SK-N-SH (cell line): ENCODE data around the gene NOB1. TPM values are rescaled to one million over a fixed set of nuclear protein-coding genes. Genes with fewer than 3 reads are reported as not detected.

ENCODE experiments used
- CTCF ChIA-PET: fragments of 300-600, 350-600 bp; formaldehyde crosslinking; extraction: SDS; loops from one replicate; lab custom pipeline; 2021; lab: Yijun Ruan, JAX
- POLR2A ChIA-PET: fragments of 350-600 bp; sonication (Branson Sonifier 250); formaldehyde crosslinking; extraction: SDS; loops from one replicate; lab custom pipeline; 2020; ENCODE audit warnings: antibody characterized with exemption, inconsistent platforms; lab: Yijun Ruan, JAX
- DNase-seq: peaks from one replicate; pipeline ENCODE4 v3.0.0; 2012
- H2AFZ ChIP-seq: fragments of 200-600 bp; sonication (generic); 2 replicates; pipeline ENCODE4 v1.8.1; 2016; ENCODE audit warnings: antibody characterized with exemption, mild to moderate bottlenecking, low read depth
- H3F3A ChIP-seq: fragments of 200-600 bp; sonication (generic); replicated peaks from 2 replicates; pipeline ENCODE3; 2016; ENCODE audit warnings: antibody characterized with exemption, mild to moderate bottlenecking; ENCODE audit not compliant: insufficient read depth
- H3K27ac ChIP-seq, 2 experiments: fragments of 200-500 bp in 1 of 2; fragments of 200-600 bp in 1 of 2; sonication (Bioruptor generic) in 1 of 2; sonication (generic), shearing (Covaris generic) in 1 of 2; 2 replicates each; pipeline versions ENCODE4 v1.5.1 to v1.6.1; 2014 to 2016; ENCODE audit warnings: low read depth in 2 of 2, inconsistent platforms in 1 of 2, low read length in 1 of 2, mild to moderate bottlenecking in 1 of 2, mixed read lengths in 1 of 2
- H3K27me3 ChIP-seq: fragments of 200-600 bp; sonication (generic), shearing (Covaris generic); 2 replicates; pipeline ENCODE4 v1.6.1; 2016; ENCODE audit warnings: mixed run types; ENCODE audit not compliant: insufficient read depth
- H3K36me3 ChIP-seq, 2 experiments: fragments of 200-500 bp in 1 of 2; fragments of 200-600 bp in 1 of 2; sonication (Bioruptor generic) in 1 of 2; sonication (generic) in 1 of 2; replicated peaks in 1 of 2; 2 replicates each; pipeline versions ENCODE3 to v1.5.1; 2014 to 2016; ENCODE audit warnings: low read length in 1 of 2, mild to moderate bottlenecking in 1 of 2; ENCODE audit not compliant: insufficient read depth in 2 of 2, control insufficient read depth in 1 of 2
- H3K4me1 ChIP-seq, 2 experiments: fragments of 200-500 bp in 1 of 2; fragments of 200-600 bp in 1 of 2; sonication (Bioruptor generic) in 1 of 2; sonication (generic), shearing (Covaris generic) in 1 of 2; 2 replicates each; pipeline versions ENCODE4 v1.5.1 to v1.6.1; 2014 to 2016; ENCODE audit warnings: low read depth in 1 of 2, low read length in 1 of 2, mixed run types in 1 of 2; ENCODE audit not compliant: insufficient read depth in 2 of 2, control insufficient read depth in 1 of 2
- H3K4me2 ChIP-seq: fragments of 200-600 bp; sonication (generic), shearing (Covaris generic); 2 replicates; pipeline ENCODE4 v1.6.1; 2017; ENCODE audit warnings: mixed run types
- H3K4me3 ChIP-seq, 2 experiments: fragments of 200-500 bp in 1 of 2; fragments of 200-600 bp in 1 of 2; sonication (Bioruptor generic) in 1 of 2; sonication (generic), shearing (Covaris generic) in 1 of 2; 2 replicates each; pipeline versions ENCODE4 v1.5.1 to v1.8.1; 2014 to 2016; ENCODE audit warnings: low read depth in 2 of 2, inconsistent platforms in 1 of 2, low read length in 1 of 2, mild to moderate bottlenecking in 1 of 2, mixed read lengths in 1 of 2, moderate library complexity in 1 of 2
- H3K79me2 ChIP-seq: fragments of 200-600 bp; sonication (generic); 2 replicates; pipeline ENCODE4 v1.8.1; 2017; ENCODE audit warnings: mild to moderate bottlenecking; ENCODE audit not compliant: insufficient read depth
- H3K9ac ChIP-seq: fragments of 200-600 bp; sonication (generic); 2 replicates; pipeline ENCODE4 v1.6.1; 2017; ENCODE audit warnings: mixed run types
- H3K9me2 ChIP-seq: fragments of 200-600 bp; sonication (generic); 2 replicates; pipeline ENCODE4 v1.6.1; 2017; ENCODE audit warnings: mixed run types
- H3K9me3 ChIP-seq: fragments of 200-600 bp; sonication (generic); 2 replicates; pipeline ENCODE4 v1.6.1; 2017; ENCODE audit warnings: mixed run types, mild to moderate bottlenecking, moderate library complexity
- H4K20me1 ChIP-seq: fragments of 200-600 bp; sonication (generic); 2 replicates; pipeline ENCODE4 v1.6.1; 2017; ENCODE audit warnings: mild to moderate bottlenecking, mixed run types; ENCODE audit not compliant: insufficient read depth
- CHD2 ChIP-seq: fragments of 150-350 bp; IDR thresholded peaks from 2 replicates; pipeline ENCODE4 v1.6.1; 2018; ENCODE audit warnings: low read length; ENCODE audit not compliant: partially characterized antibody
- EP300 ChIP-seq, 2 experiments: IDR thresholded peaks; 2 replicates each; pipeline versions ENCODE4 v1.4.0 to v1.6.1; 2012; ENCODE audit warnings: borderline replicate concordance in 1 of 2, low read depth in 1 of 2, low read length in 1 of 2
- EZH2phosphoT487 ChIP-seq: fragments of 200-600 bp; sonication (generic); IDR thresholded peaks from 2 replicates; pipeline ENCODE4 v1.6.1; 2017; ENCODE audit warnings: low read depth, mixed run types, mild to moderate bottlenecking, antibody characterized with exemption, moderate library complexity, borderline replicate concordance
- FOXJ3 ChIP-seq: sonication (generic); formaldehyde crosslinking; IDR thresholded peaks from 2 replicates; pipeline ENCODE4 v1.5.1; 2020; ENCODE audit warnings: mild to moderate bottlenecking, missing genetic modification reagents
- GABPA ChIP-seq: IDR thresholded peaks from 2 replicates; pipeline ENCODE4 v1.4.0; 2012; ENCODE audit warnings: low read depth, mild to moderate bottlenecking
- MEF2A ChIP-seq: IDR thresholded peaks from 2 replicates; pipeline ENCODE4 v1.4.0; 2012; ENCODE audit warnings: low read depth, borderline replicate concordance
- MXI1 ChIP-seq: IDR thresholded peaks from 2 replicates; pipeline ENCODE4 v1.6.1; 2012; ENCODE audit warnings: mild to moderate bottlenecking, low read depth, low read length, improper control_type of control experiment
- PBX3 ChIP-seq: IDR thresholded peaks from 2 replicates; pipeline ENCODE4; 2012
- REST ChIP-seq: IDR thresholded peaks from 2 replicates; pipeline ENCODE4 v1.6.1; 2012; ENCODE audit warnings: mild to moderate bottlenecking, low read depth, low read length, moderate library complexity
- RFX5 ChIP-seq: IDR thresholded peaks from 2 replicates; pipeline ENCODE4 v1.6.1; 2012; ENCODE audit warnings: mild to moderate bottlenecking, improper control_type of control experiment, low read length
- RXRA ChIP-seq: IDR thresholded peaks from 2 replicates; pipeline ENCODE4 v1.4.0; 2012; ENCODE audit warnings: low read depth, mild to moderate bottlenecking, borderline replicate concordance
- SIN3A ChIP-seq: IDR thresholded peaks from 2 replicates; pipeline ENCODE4 v1.6.1; 2012; ENCODE audit warnings: low read depth, mild to moderate bottlenecking, low read length, moderate library complexity, borderline replicate concordance
- SMC3 ChIP-seq: IDR thresholded peaks from 2 replicates; pipeline ENCODE4 v1.6.1; 2012; ENCODE audit warnings: low read depth, low read length, improper control_type of control experiment
- TEAD4 ChIP-seq: IDR thresholded peaks from 2 replicates; pipeline ENCODE4 v1.4.0; 2012; ENCODE audit warnings: mild to moderate bottlenecking, borderline replicate concordance; ENCODE audit not compliant: insufficient read depth
- USF1 ChIP-seq: IDR thresholded peaks from 2 replicates; pipeline ENCODE4 v1.4.0; 2012; ENCODE audit warnings: low read depth, borderline replicate concordance
- YY1 ChIP-seq: IDR thresholded peaks from 2 replicates; pipeline ENCODE4 v1.4.0; 2012; ENCODE audit warnings: low read depth, mild to moderate bottlenecking
- WGBS: methylation state at CpG from one replicate; pipeline ENCODE4 v1.1.6; 2017; ENCODE audit warnings: low lambda C conversion rate; 5-methylcytosine and 5-hydroxymethylcytosine counted together
- polyA plus RNA-seq, 3 experiments: library from polyadenylated mRNA; depleted of rRNA; stranded (reverse); fragments of >200 nt; gene quantifications; 2 replicates each; pipeline ENCODE4 v1.2.3, GENCODE V29; 2012
- TF ChIP-seq, protein P1 (sequence below): fragments of 150-350 bp; IDR thresholded peaks from 2 replicates; pipeline ENCODE4 v1.6.1; 2016; ENCODE audit warnings: mild to moderate bottlenecking, low read depth, low read length
- TF ChIP-seq, protein P2 (sequence below): IDR thresholded peaks from 2 replicates; pipeline ENCODE4 v1.4.0; 2012; ENCODE audit warnings: low read depth

Gene NOB1
- polyA plus RNA-seq, 1 of the 3 experiments (the other 2 are of a cell fraction), result 86.3 TPM

DNA sequence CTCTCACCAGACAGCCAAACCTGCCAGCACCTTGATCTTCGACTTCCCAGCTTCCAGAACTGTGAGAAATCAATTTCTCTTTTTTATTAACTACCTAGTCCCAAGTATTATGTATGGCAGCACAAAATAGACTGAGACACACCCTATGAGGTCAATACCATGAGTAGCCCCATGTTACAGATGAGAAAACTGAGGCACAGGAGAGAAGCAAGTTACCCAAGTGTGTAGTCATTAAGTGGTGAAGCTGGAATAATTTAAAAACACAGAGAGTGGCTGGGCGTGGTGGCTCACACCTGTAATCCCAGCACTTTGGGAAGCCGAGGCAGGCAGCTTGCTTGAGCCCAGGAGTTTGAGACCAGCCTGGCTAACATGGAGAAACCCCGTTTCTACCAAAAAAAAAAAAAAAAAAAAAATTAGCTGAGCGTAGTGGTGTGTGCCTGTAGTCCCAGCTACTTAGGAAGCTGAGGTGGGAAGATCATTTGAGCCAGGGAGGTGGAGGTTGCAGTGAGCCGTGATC is 33.2 kb downstream of the NOB1 start:
- H3K4me1 ChIP-seq, result peaks cover 3 to 7% of the 10 kb centered on the region in 2 experiments; a peak in 2 of 4 replicates
- H3K9me2 ChIP-seq, result no peaks in the 10 kb centered on the region
- peaks cover 6 to 14% of the 10 kb centered on the region in 2 experiments for H3K36me3 ChIP-seq
- TF ChIP-seq CHD2, result no peak
- TF ChIP-seq MEF2A, result no peak
- TF ChIP-seq YY1, result no peak
- TF ChIP-seq MXI1, result no peak
- no peak for TF ChIP-seq EZH2phosphoT487
- TF ChIP-seq REST, result no peak
- TF ChIP-seq, protein P1, sequence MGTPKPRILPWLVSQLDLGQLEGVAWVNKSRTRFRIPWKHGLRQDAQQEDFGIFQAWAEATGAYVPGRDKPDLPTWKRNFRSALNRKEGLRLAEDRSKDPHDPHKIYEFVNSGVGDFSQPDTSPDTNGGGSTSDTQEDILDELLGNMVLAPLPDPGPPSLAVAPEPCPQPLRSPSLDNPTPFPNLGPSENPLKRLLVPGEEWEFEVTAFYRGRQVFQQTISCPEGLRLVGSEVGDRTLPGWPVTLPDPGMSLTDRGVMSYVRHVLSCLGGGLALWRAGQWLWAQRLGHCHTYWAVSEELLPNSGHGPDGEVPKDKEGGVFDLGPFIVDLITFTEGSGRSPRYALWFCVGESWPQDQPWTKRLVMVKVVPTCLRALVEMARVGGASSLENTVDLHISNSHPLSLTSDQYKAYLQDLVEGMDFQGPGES, result no peak
- TF ChIP-seq RFX5, result no peak
- no peak for TF ChIP-seq PBX3
- TF ChIP-seq SMC3, result no peak
- TF ChIP-seq TEAD4, result no peak
- no peak for TF ChIP-seq RXRA
- no peak for TF ChIP-seq SIN3A
- TF ChIP-seq FOXJ3 (CRISPR knock-in tag), result no peak
- TF ChIP-seq, protein P2, sequence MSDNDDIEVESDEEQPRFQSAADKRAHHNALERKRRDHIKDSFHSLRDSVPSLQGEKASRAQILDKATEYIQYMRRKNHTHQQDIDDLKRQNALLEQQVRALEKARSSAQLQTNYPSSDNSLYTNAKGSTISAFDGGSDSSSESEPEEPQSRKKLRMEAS, result no peak
- TF ChIP-seq EP300 (IDR thresholded peaks at IDR 0.05; ENCODE audit: borderline replicate concordance in 1 of 2, low read depth in 1 of 2, low read length in 1 of 2), result no peak
- TF ChIP-seq GABPA, result no peak
- no peak for TF ChIP-seq USF1
- TF ChIP-seq, all 33 proteins: peak for 0
- no peak overlapping the region for H3K4me2 ChIP-seq
- H3K27ac ChIP-seq, result no peak overlapping the region
- ChIA-PET CTCF (interaction anchor here (0.7 to 1.5 kb wide), 3 partner anchors 10 to 54 kb away, joined by 3 to 4 read pairs (median 3); no protein-coding TSS in a partner anchor), POLR2A (no interaction called here)
- WGBS, result 92% methylated on average over 6 of the region's 6 CpGs
- no peaks in the 10 kb centered on the region for H3K9me3 ChIP-seq
- DNase-seq, result no peak
- H3K9ac ChIP-seq, result no peak overlapping the region
- peaks cover 58% of the 10 kb centered on the region for H3K79me2 ChIP-seq
- H3F3A ChIP-seq, result peaks cover 20% of the 10 kb centered on the region
- H3K4me3 ChIP-seq, result no peak overlapping the region
- H3K27me3 ChIP-seq, result no peaks in the 10 kb centered on the region
- H2AFZ ChIP-seq, result no peak overlapping the region
- no peaks in the 10 kb centered on the region for H4K20me1 ChIP-seq
